NT2/D1 (cell line): ENCODE measurements around the gene SLC16A4.

ENCODE experiments used
- SUZ12 ChIP-seq: IDR thresholded peaks from 2 replicates; pipeline ENCODE4 v1.6.1; 2011; ENCODE audit not compliant: insufficient read length, insufficient read depth; ENCODE audit errors: extremely low read depth
- ZNF274 ChIP-seq: IDR thresholded peaks from 2 replicates; pipeline ENCODE4 v1.6.1; 2011; ENCODE audit warnings: mild to moderate bottlenecking, low read depth, low read length

- TF ChIP-seq ZNF274 (no peak), SUZ12 (no peak)
Observed at GRCh38 chr1:110341146-110341871, 49.5 kb downstream of the SLC16A4 start.
